Lung (tissue), 12 donors: ENCODE results near the gene CES2. TPM values are rescaled to one million over a fixed set of nuclear protein-coding genes. Genes with fewer than 3 reads are reported as not detected.

Experiments
- ATAC-seq: fragments of 200-7000 bp; cut with Tn5 transposase; one replicate; pipeline ENCODE4 v1.9.1; 2020; ENCODE audit warnings: moderate number of reproducible peaks; ENCODE audit not compliant: insufficient read depth, low FRiP score
- DNase-seq, 3 donors: peaks; one replicate each; pipeline ENCODE4 v3.0.0-alpha.2; 2013 to 2017
- H3K27ac ChIP-seq, 2 donors: one replicate each; pipeline ENCODE4 v1.5.1; 2013; ENCODE audit warnings: mild to moderate bottlenecking in 2 of 2, moderate library complexity in 2 of 2, control low read depth in 1 of 2, inconsistent platforms in 1 of 2, low read depth in 1 of 2, low read length in 1 of 2
- H3K27me3 ChIP-seq, 3 donors: one replicate each; pipeline ENCODE4 v1.5.1; 2013; ENCODE audit warnings: low read length in 2 of 3; ENCODE audit not compliant: control insufficient read depth in 3 of 3, insufficient read depth in 3 of 3
- H3K36me3 ChIP-seq, 4 donors: one replicate each; pipeline ENCODE4 v1.5.1; 2013; ENCODE audit warnings: low read length in 4 of 4, mild to moderate bottlenecking in 1 of 4, moderate library complexity in 1 of 4; ENCODE audit not compliant: control insufficient read depth in 4 of 4, insufficient read depth in 4 of 4
- H3K4me1 ChIP-seq, 5 donors: one replicate each; pipeline ENCODE4 v1.5.1; 2013; ENCODE audit warnings: low read length in 5 of 5, mild to moderate bottlenecking in 2 of 5, moderate library complexity in 1 of 5; ENCODE audit not compliant: control insufficient read depth in 5 of 5, insufficient read depth in 5 of 5
- H3K4me3 ChIP-seq: one replicate; pipeline ENCODE4 v1.5.1; 2013; ENCODE audit warnings: mild to moderate bottlenecking, control low read depth, moderate library complexity
- H3K9ac ChIP-seq, 2 donors: one replicate each; pipeline ENCODE4 v1.5.1; 2013; ENCODE audit warnings: low read length in 2 of 2, control low read depth in 1 of 2; ENCODE audit not compliant: insufficient read depth in 1 of 2
- H3K9me3 ChIP-seq, 4 donors: one replicate each; pipeline ENCODE4 v1.5.1; 2013; ENCODE audit warnings: low read length in 3 of 4, mild to moderate bottlenecking in 1 of 4, moderate library complexity in 1 of 4; ENCODE audit not compliant: control insufficient read depth in 4 of 4, insufficient read depth in 3 of 4
- CTCF ChIP-seq: IDR thresholded peaks from 2 replicates; pipeline ENCODE4 v1.5.1; 2012; ENCODE audit warnings: mild to moderate bottlenecking; ENCODE audit errors: control extremely low read depth, extremely low read depth
- WGBS, 2 donors: extraction: QIAGEN DNeasy Blood & Tissue Kit; methylation state at CpG; one replicate each; pipeline ENCODE4 v1.1.7; 2013; 5-methylcytosine and 5-hydroxymethylcytosine counted together
- polyA plus RNA-seq, 2 donors: library from polyadenylated mRNA; stranded (reverse); fragments of 200-250 nt; gene quantifications; one replicate each; pipeline ENCODE4 v1.2.1, GENCODE V29; 2013
- total RNA-seq, 2 donors: library from RNA; depleted of rRNA in 1 of 2; stranded (reverse); fragments of >200 nt in 1 of 2; gene quantifications; one replicate each; pipeline ENCODE4 v1.2.1, GENCODE V29; 2014 to 2021
- donor health status: control.
- donor health status: control.
- donor health status: Bipolar disorder and iron deficiency.
- donor health status: healthy.
- donor health status: DM: yes; HTN: yes; CAD: no.

Gene CES2
- total and polyA plus RNA-seq, 4 donors, result 24.6 to 51.0 (median 26.2) TPM

- no peak for ATAC-seq
- Histone ChIP-seq H3K36me3 (no peaks in the 10 kb centered on the region), H3K9me3 (no peaks in the 10 kb centered on the region), H3K4me3 (no peak overlapping the region), H3K9ac (no peak overlapping the region), H3K27me3 (no peaks in the 10 kb centered on the region), H3K4me1 (peaks cover 0 to 7% (median 0%) of the 10 kb centered on the region in 5 donors), H3K27ac (no peak overlapping the region)
- DNase-seq, result no peak
- no peak for TF ChIP-seq CTCF
- WGBS, 2 donors, result 81 to 82% methylated on average over 5 of the region's 5 CpGs
Observed at GRCh38 chr16:66911112-66911511, 24.2 kb upstream of the CES2 start.

GRCh38 chr16:66911801-66912200, 23.5 kb upstream of the CES2 start:
- no peak for TF ChIP-seq CTCF

GRCh38 chr16:66913081-66913480, 22.2 kb upstream of the CES2 start:
- no peak overlapping the region for H3K27ac ChIP-seq
- H3K9me3 ChIP-seq, result no peaks in the 10 kb centered on the region
- ATAC-seq, result no peak
- no peak overlapping the region for H3K9ac ChIP-seq
- no peaks in the 10 kb centered on the region for H3K27me3 ChIP-seq
- WGBS, 2 donors, result 50 to 58% methylated on average over 10 of the region's 10 CpGs
- H3K4me3 ChIP-seq, result no peak overlapping the region
- TF ChIP-seq CTCF, result no peak
- no peak for DNase-seq
- no peaks in the 10 kb centered on the region for H3K36me3 ChIP-seq
- H3K4me1 ChIP-seq, result no peaks in the 10 kb centered on the region

More at GRCh38 chr16:66911801-66912200, 23.5 kb upstream of the CES2 start:
- Histone ChIP-seq H3K9ac (no peak overlapping the region), H3K36me3 (no peaks in the 10 kb centered on the region), H3K4me3 (no peak overlapping the region), H3K27me3 (no peaks in the 10 kb centered on the region), H3K27ac (no peak overlapping the region), H3K4me1 (peaks cover 0 to 6% (median 0%) of the 10 kb centered on the region in 5 donors), H3K9me3 (no peaks in the 10 kb centered on the region)
- WGBS, 2 donors, result 92 to 93% methylated on average over 8 of the region's 8 CpGs
- ATAC-seq, result no peak
- no peak for DNase-seq

GRCh38 chr16:66913711-66914110, 21.6 kb upstream of the CES2 start:
- no peak for TF ChIP-seq CTCF
- ATAC-seq (no peak), DNase-seq (no peak)
- WGBS, 2 donors, result 83 to 89% methylated on average over 4 of the region's 4 CpGs
- H3K4me1 ChIP-seq, result peaks cover 0 to 2% (median 0%) of the 10 kb centered on the region in 5 donors
- H3K27ac ChIP-seq, result no peak overlapping the region
- H3K9me3 ChIP-seq, result no peaks in the 10 kb centered on the region
- no peaks in the 10 kb centered on the region for H3K36me3 ChIP-seq
- H3K4me3 ChIP-seq, result no peak overlapping the region
- no peak overlapping the region for H3K9ac ChIP-seq
- no peaks in the 10 kb centered on the region for H3K27me3 ChIP-seq
